Osteoblast (primary cell): ENCODE data around the gene H6PD. TPM values are rescaled to one million over a fixed set of nuclear protein-coding genes. Genes with fewer than 3 reads are reported as not detected.

Experiments used
- DNase-seq: peaks from one replicate; pipeline ENCODE4 v3.0.0; 2011; ENCODE audit warnings: low spot score, mixed read lengths; ENCODE audit not compliant: insufficient read length; ENCODE audit errors: missing footprints
- H2AFZ ChIP-seq: 2 replicates; pipeline ENCODE4 v1.6.0; 2011; ENCODE audit warnings: mild to moderate bottlenecking, low read length
- H3K27ac ChIP-seq: 2 replicates; pipeline ENCODE4 v1.5.1; 2011; ENCODE audit warnings: mild to moderate bottlenecking, low read depth, low read length, moderate library complexity
- H3K27me3 ChIP-seq: 2 replicates; pipeline ENCODE4 v1.6.0; 2012; ENCODE audit warnings: mild to moderate bottlenecking, control low read depth, inconsistent platforms, low read length, moderate library complexity; ENCODE audit not compliant: insufficient read depth
- H3K36me3 ChIP-seq: 2 replicates; pipeline ENCODE4 v1.5.1; 2011; ENCODE audit warnings: mild to moderate bottlenecking, low read length, control low read depth, moderate library complexity; ENCODE audit not compliant: insufficient read depth
- H3K4me1 ChIP-seq: 2 replicates; pipeline ENCODE4 v1.5.1; 2011; ENCODE audit warnings: mild to moderate bottlenecking, low read length, control low read depth, moderate library complexity; ENCODE audit not compliant: insufficient read depth
- H3K4me2 ChIP-seq: 2 replicates; pipeline ENCODE4 v1.6.0; 2011; ENCODE audit warnings: mild to moderate bottlenecking, low read length; ENCODE audit not compliant: insufficient read depth
- H3K4me3 ChIP-seq: fragments of 200-600 bp; sonication (generic); 3 replicates; pipeline ENCODE4 v1.5.1; 2012; ENCODE audit warnings: mild to moderate bottlenecking, low read length, inconsistent platforms; ENCODE audit not compliant: insufficient read depth
- H3K79me2 ChIP-seq: 2 replicates; pipeline ENCODE4 v1.6.0; 2012; ENCODE audit warnings: mild to moderate bottlenecking, low read length, control low read depth, inconsistent platforms; ENCODE audit not compliant: insufficient read depth
- H3K9me3 ChIP-seq: 2 replicates; pipeline ENCODE4 v1.5.1; 2011; ENCODE audit warnings: low read depth, low read length, control low read depth
- H4K20me1 ChIP-seq: 2 replicates; pipeline ENCODE4 v1.6.0; 2012; ENCODE audit warnings: mild to moderate bottlenecking, low read length, control low read depth; ENCODE audit not compliant: insufficient read depth
- CTCF ChIP-seq: IDR thresholded peaks from 2 replicates; pipeline ENCODE4 v1.5.1; 2011; ENCODE audit warnings: mild to moderate bottlenecking, low read depth, low read length, moderate library complexity; ENCODE audit errors: extremely low read depth
- total RNA-seq: library from RNA; depleted of rRNA; stranded (reverse); fragments of >200 nt; gene quantifications from 2 replicates; pipeline ENCODE4 v1.2.3, GENCODE V29; 2012

The H6PD gene
- total RNA-seq, 1 donor, result 51.4 TPM

GRCh38 chr1:9313576-9313975 lies 79.0 kb downstream of the H6PD start:
- no peak overlapping the region for H3K4me2 ChIP-seq
- H3K4me3 ChIP-seq, result no peak overlapping the region
- peak; percentile 58 for DNase-seq
- H2AFZ ChIP-seq, result no peak overlapping the region
- peaks cover 76% of the 10 kb centered on the region for H4K20me1 ChIP-seq
- no peaks in the 10 kb centered on the region for H3K27me3 ChIP-seq
- H3K9me3 ChIP-seq, result no peaks in the 10 kb centered on the region
- peaks cover 95% of the 10 kb centered on the region for H3K79me2 ChIP-seq
- H3K27ac ChIP-seq, result no peak overlapping the region
- H3K4me1 ChIP-seq, result peaks cover 21% of the 10 kb centered on the region
- H3K36me3 ChIP-seq, result peaks cover 5% of the 10 kb centered on the region
- no peak for TF ChIP-seq CTCF

GRCh38 chr1:9314111-9314510 lies 79.5 kb downstream of the H6PD start:
- peak; percentile 32 for DNase-seq
- Histone ChIP-seq H3K27me3 (no peaks in the 10 kb centered on the region), H3K4me2 (no peak overlapping the region), H4K20me1 (peaks cover 73% of the 10 kb centered on the region), H2AFZ (no peak overlapping the region), H3K79me2 (peaks cover 93% of the 10 kb centered on the region), H3K27ac (no peak overlapping the region), H3K36me3 (peaks cover 5% of the 10 kb centered on the region), H3K9me3 (no peaks in the 10 kb centered on the region), H3K4me1 (peaks cover 21% of the 10 kb centered on the region), H3K4me3 (no peak overlapping the region)
- TF ChIP-seq CTCF, result no peak

GRCh38 chr1:9314711-9315379 lies 80.3 kb downstream of the H6PD start:
- H2AFZ ChIP-seq, result no peak overlapping the region
- no peak for DNase-seq
- no peaks in the 10 kb centered on the region for H3K9me3 ChIP-seq
- H3K4me1 ChIP-seq, result peaks cover 21% of the 10 kb centered on the region
- H3K36me3 ChIP-seq, result peaks cover 5% of the 10 kb centered on the region
- peaks cover 93% of the 10 kb centered on the region for H3K79me2 ChIP-seq
- TF ChIP-seq CTCF, result no peak
- peak overlapping the region; percentile 39 for H3K4me2 ChIP-seq
- peaks cover 69% of the 10 kb centered on the region for H4K20me1 ChIP-seq
- H3K4me3 ChIP-seq, result no peak overlapping the region
- no peaks in the 10 kb centered on the region for H3K27me3 ChIP-seq
- H3K27ac ChIP-seq, result peak overlapping the region; percentile 91

GRCh38 chr1:9315411-9316079 lies 81.0 kb downstream of the H6PD start:
- no peaks in the 10 kb centered on the region for H3K27me3 ChIP-seq
- H3K4me2 ChIP-seq, result peak overlapping the region; percentile 39
- H3K9me3 ChIP-seq, result no peaks in the 10 kb centered on the region
- peak overlapping the region; percentile 91 for H3K27ac ChIP-seq
- H3K36me3 ChIP-seq, result peaks cover 5% of the 10 kb centered on the region
- H3K4me3 ChIP-seq, result peak overlapping the region; percentile 35
- peaks cover 93% of the 10 kb centered on the region for H3K79me2 ChIP-seq
- H4K20me1 ChIP-seq, result peaks cover 72% of the 10 kb centered on the region
- peaks cover 22% of the 10 kb centered on the region for H3K4me1 ChIP-seq
- peak; percentile 97 for DNase-seq
- TF ChIP-seq CTCF, result no peak
- no peak overlapping the region for H2AFZ ChIP-seq
